SK-N-SH (cell line): ENCODE results near the gene C13orf42. TPM values are rescaled to one million over a fixed set of nuclear protein-coding genes. Genes with fewer than 3 reads are reported as not detected.

ENCODE experiments used
- CTCF ChIA-PET: fragments of 300-600, 350-600 bp; formaldehyde crosslinking; extraction: SDS; loops from one replicate; lab custom pipeline; 2021; lab: Yijun Ruan, JAX
- POLR2A ChIA-PET: fragments of 350-600 bp; sonication (Branson Sonifier 250); formaldehyde crosslinking; extraction: SDS; loops from one replicate; lab custom pipeline; 2020; ENCODE audit warnings: antibody characterized with exemption, inconsistent platforms; lab: Yijun Ruan, JAX
- DNase-seq: peaks from one replicate; pipeline ENCODE4 v3.0.0; 2012
- H2AFZ ChIP-seq: fragments of 200-600 bp; sonication (generic); 2 replicates; pipeline ENCODE4 v1.8.1; 2016; ENCODE audit warnings: antibody characterized with exemption, mild to moderate bottlenecking, low read depth
- H3F3A ChIP-seq: fragments of 200-600 bp; sonication (generic); replicated peaks from 2 replicates; pipeline ENCODE3; 2016; ENCODE audit warnings: antibody characterized with exemption, mild to moderate bottlenecking; ENCODE audit not compliant: insufficient read depth
- H3K27ac ChIP-seq, 2 experiments: fragments of 200-500 bp in 1 of 2; fragments of 200-600 bp in 1 of 2; sonication (Bioruptor generic) in 1 of 2; sonication (generic), shearing (Covaris generic) in 1 of 2; 2 replicates each; pipeline versions ENCODE4 v1.5.1 to v1.6.1; 2014 to 2016; ENCODE audit warnings: low read depth in 2 of 2, inconsistent platforms in 1 of 2, low read length in 1 of 2, mild to moderate bottlenecking in 1 of 2, mixed read lengths in 1 of 2
- H3K27me3 ChIP-seq: fragments of 200-600 bp; sonication (generic), shearing (Covaris generic); 2 replicates; pipeline ENCODE4 v1.6.1; 2016; ENCODE audit warnings: mixed run types; ENCODE audit not compliant: insufficient read depth
- H3K36me3 ChIP-seq, 2 experiments: fragments of 200-500 bp in 1 of 2; fragments of 200-600 bp in 1 of 2; sonication (Bioruptor generic) in 1 of 2; sonication (generic) in 1 of 2; replicated peaks in 1 of 2; 2 replicates each; pipeline versions ENCODE3 to v1.5.1; 2014 to 2016; ENCODE audit warnings: low read length in 1 of 2, mild to moderate bottlenecking in 1 of 2; ENCODE audit not compliant: insufficient read depth in 2 of 2, control insufficient read depth in 1 of 2
- H3K4me1 ChIP-seq, 2 experiments: fragments of 200-500 bp in 1 of 2; fragments of 200-600 bp in 1 of 2; sonication (Bioruptor generic) in 1 of 2; sonication (generic), shearing (Covaris generic) in 1 of 2; 2 replicates each; pipeline versions ENCODE4 v1.5.1 to v1.6.1; 2014 to 2016; ENCODE audit warnings: low read depth in 1 of 2, low read length in 1 of 2, mixed run types in 1 of 2; ENCODE audit not compliant: insufficient read depth in 2 of 2, control insufficient read depth in 1 of 2
- H3K4me2 ChIP-seq: fragments of 200-600 bp; sonication (generic), shearing (Covaris generic); 2 replicates; pipeline ENCODE4 v1.6.1; 2017; ENCODE audit warnings: mixed run types
- H3K4me3 ChIP-seq, 2 experiments: fragments of 200-500 bp in 1 of 2; fragments of 200-600 bp in 1 of 2; sonication (Bioruptor generic) in 1 of 2; sonication (generic), shearing (Covaris generic) in 1 of 2; 2 replicates each; pipeline versions ENCODE4 v1.5.1 to v1.8.1; 2014 to 2016; ENCODE audit warnings: low read depth in 2 of 2, inconsistent platforms in 1 of 2, low read length in 1 of 2, mild to moderate bottlenecking in 1 of 2, mixed read lengths in 1 of 2, moderate library complexity in 1 of 2
- H3K79me2 ChIP-seq: fragments of 200-600 bp; sonication (generic); 2 replicates; pipeline ENCODE4 v1.8.1; 2017; ENCODE audit warnings: mild to moderate bottlenecking; ENCODE audit not compliant: insufficient read depth
- H3K9ac ChIP-seq: fragments of 200-600 bp; sonication (generic); 2 replicates; pipeline ENCODE4 v1.6.1; 2017; ENCODE audit warnings: mixed run types
- H3K9me2 ChIP-seq: fragments of 200-600 bp; sonication (generic); 2 replicates; pipeline ENCODE4 v1.6.1; 2017; ENCODE audit warnings: mixed run types
- H3K9me3 ChIP-seq: fragments of 200-600 bp; sonication (generic); 2 replicates; pipeline ENCODE4 v1.6.1; 2017; ENCODE audit warnings: mixed run types, mild to moderate bottlenecking, moderate library complexity
- H4K20me1 ChIP-seq: fragments of 200-600 bp; sonication (generic); 2 replicates; pipeline ENCODE4 v1.6.1; 2017; ENCODE audit warnings: mild to moderate bottlenecking, mixed run types; ENCODE audit not compliant: insufficient read depth
- CHD2 ChIP-seq: fragments of 150-350 bp; IDR thresholded peaks from 2 replicates; pipeline ENCODE4 v1.6.1; 2018; ENCODE audit warnings: low read length; ENCODE audit not compliant: partially characterized antibody
- ELF1 ChIP-seq: IDR thresholded peaks from 2 replicates; pipeline ENCODE4 v1.4.0; 2012
- EP300 ChIP-seq, 2 experiments: IDR thresholded peaks; 2 replicates each; pipeline versions ENCODE4 v1.4.0 to v1.6.1; 2012; ENCODE audit warnings: borderline replicate concordance in 1 of 2, low read depth in 1 of 2, low read length in 1 of 2
- EZH2phosphoT487 ChIP-seq: fragments of 200-600 bp; sonication (generic); IDR thresholded peaks from 2 replicates; pipeline ENCODE4 v1.6.1; 2017; ENCODE audit warnings: low read depth, mixed run types, mild to moderate bottlenecking, antibody characterized with exemption, moderate library complexity, borderline replicate concordance
- FOSL2 ChIP-seq: IDR thresholded peaks from 2 replicates; pipeline ENCODE4 v1.4.0; 2012; ENCODE audit warnings: low read depth, mild to moderate bottlenecking, moderate library complexity, borderline replicate concordance
- GABPA ChIP-seq: IDR thresholded peaks from 2 replicates; pipeline ENCODE4 v1.4.0; 2012; ENCODE audit warnings: low read depth, mild to moderate bottlenecking
- GATA2 ChIP-seq: sonication (generic); formaldehyde crosslinking; IDR thresholded peaks from 2 replicates; pipeline ENCODE4 v1.5.0; 2020; ENCODE audit warnings: mild to moderate bottlenecking, missing genetic modification reagents
- NRF1 ChIP-seq: IDR thresholded peaks from 2 replicates; pipeline ENCODE4 v1.6.1; 2012; ENCODE audit warnings: low read depth, mild to moderate bottlenecking, low read length
- POLR2AphosphoS5 ChIP-seq: IDR thresholded peaks from 2 replicates; pipeline ENCODE4 v1.6.1; 2012; ENCODE audit warnings: low read depth, low read length
- RAD21 ChIP-seq: IDR thresholded peaks from 2 replicates; pipeline ENCODE4 v1.6.1; 2012; ENCODE audit warnings: mild to moderate bottlenecking, low read length
- RCOR1 ChIP-seq: fragments of 150-350 bp; IDR thresholded peaks from 2 replicates; pipeline ENCODE4 v1.6.1; 2017; ENCODE audit warnings: antibody characterized with exemption, low read length
- RFX5 ChIP-seq: IDR thresholded peaks from 2 replicates; pipeline ENCODE4 v1.6.1; 2012; ENCODE audit warnings: mild to moderate bottlenecking, improper control_type of control experiment, low read length
- SIN3A ChIP-seq: IDR thresholded peaks from 2 replicates; pipeline ENCODE4 v1.6.1; 2012; ENCODE audit warnings: low read depth, mild to moderate bottlenecking, low read length, moderate library complexity, borderline replicate concordance
- TCF12 ChIP-seq: IDR thresholded peaks from 2 replicates; pipeline ENCODE4 v1.4.0; 2012
- WGBS: methylation state at CpG from one replicate; pipeline ENCODE4 v1.1.6; 2017; ENCODE audit warnings: low lambda C conversion rate; 5-methylcytosine and 5-hydroxymethylcytosine counted together
- polyA plus RNA-seq, 3 experiments: library from polyadenylated mRNA; depleted of rRNA; stranded (reverse); fragments of >200 nt; gene quantifications; 2 replicates each; pipeline ENCODE4 v1.2.3, GENCODE V29; 2012
- TF ChIP-seq, protein P1 (sequence below): IDR thresholded peaks from 2 replicates; pipeline ENCODE4 v1.4.0; 2012; ENCODE audit warnings: low read depth, borderline replicate concordance
- TF ChIP-seq, protein P2 (sequence below): fragments of 150-350 bp; IDR thresholded peaks from 2 replicates; pipeline ENCODE4 v1.6.1; 2016; ENCODE audit warnings: mild to moderate bottlenecking, low read depth, low read length

Gene C13orf42
- polyA plus RNA-seq, 1 of the 3 experiments (the other 2 are of a cell fraction): not detected

DNA sequence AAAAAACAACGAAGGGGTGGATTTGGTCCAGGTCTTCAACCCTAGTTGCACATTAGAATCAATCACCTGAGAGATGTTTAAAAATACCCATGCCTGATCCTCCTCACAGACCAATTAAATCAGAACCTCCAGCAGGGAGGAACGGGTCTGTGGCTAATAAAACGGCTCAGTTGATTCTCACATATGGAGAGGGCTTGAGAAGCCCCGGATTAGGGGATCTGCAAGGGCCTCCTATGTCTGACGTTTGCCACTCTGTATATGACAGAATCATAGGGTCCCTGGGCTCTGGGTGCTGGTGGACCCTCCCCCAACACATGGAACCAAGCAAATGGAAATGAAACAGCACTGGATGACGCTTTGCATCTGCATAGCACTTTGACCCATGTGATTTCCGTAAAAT is 36.7 kb upstream of the C13orf42 start:
- H3K4me3 ChIP-seq: no peak overlapping the region
- no peaks in the 10 kb centered on the region for H3K79me2 ChIP-seq
- WGBS: 38% methylated on average over 5 of the region's 7 CpGs
- H3K9me2 ChIP-seq: no peaks in the 10 kb centered on the region
- no peak overlapping the region for H3K9ac ChIP-seq
- H3K36me3 ChIP-seq: no peaks in the 10 kb centered on the region
- H4K20me1 ChIP-seq: no peaks in the 10 kb centered on the region
- no peak for TF ChIP-seq CHD2
- no peak for TF ChIP-seq SIN3A
- TF ChIP-seq RFX5: no peak
- no peak for TF ChIP-seq NRF1
- TF ChIP-seq GATA2: no peak
- TF ChIP-seq RCOR1: no peak
- TF ChIP-seq ELF1: no peak
- no peak for TF ChIP-seq EZH2phosphoT487
- TF ChIP-seq, protein P1, sequence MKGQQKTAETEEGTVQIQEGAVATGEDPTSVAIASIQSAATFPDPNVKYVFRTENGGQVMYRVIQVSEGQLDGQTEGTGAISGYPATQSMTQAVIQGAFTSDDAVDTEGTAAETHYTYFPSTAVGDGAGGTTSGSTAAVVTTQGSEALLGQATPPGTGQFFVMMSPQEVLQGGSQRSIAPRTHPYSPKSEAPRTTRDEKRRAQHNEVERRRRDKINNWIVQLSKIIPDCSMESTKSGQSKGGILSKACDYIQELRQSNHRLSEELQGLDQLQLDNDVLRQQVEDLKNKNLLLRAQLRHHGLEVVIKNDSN: no peak
- no peak overlapping the region for H2AFZ ChIP-seq
- CTCF ChIA-PET: interaction anchor here (1.5 to 10.5 kb wide), 12 partner anchors 8 to 296 kb away, joined by 3 to 257 read pairs (median 10); no protein-coding TSS in a partner anchor
- H3K27me3 ChIP-seq: no peaks in the 10 kb centered on the region; the same call in none of the 2 replicates
- POLR2A ChIA-PET: interaction anchor here (0.8 kb wide), 1 partner anchor 140 kb away, joined by 3 read pairs; no protein-coding TSS in a partner anchor
- DNase-seq: no peak
- no peaks in the 10 kb centered on the region for H3F3A ChIP-seq
- no peak overlapping the region for H3K4me2 ChIP-seq
- no peaks in the 10 kb centered on the region for H3K9me3 ChIP-seq
- H3K27ac ChIP-seq: no peak overlapping the region
- H3K4me1 ChIP-seq: no peaks in the 10 kb centered on the region; a peak in 1 of 4 replicates

DNA sequence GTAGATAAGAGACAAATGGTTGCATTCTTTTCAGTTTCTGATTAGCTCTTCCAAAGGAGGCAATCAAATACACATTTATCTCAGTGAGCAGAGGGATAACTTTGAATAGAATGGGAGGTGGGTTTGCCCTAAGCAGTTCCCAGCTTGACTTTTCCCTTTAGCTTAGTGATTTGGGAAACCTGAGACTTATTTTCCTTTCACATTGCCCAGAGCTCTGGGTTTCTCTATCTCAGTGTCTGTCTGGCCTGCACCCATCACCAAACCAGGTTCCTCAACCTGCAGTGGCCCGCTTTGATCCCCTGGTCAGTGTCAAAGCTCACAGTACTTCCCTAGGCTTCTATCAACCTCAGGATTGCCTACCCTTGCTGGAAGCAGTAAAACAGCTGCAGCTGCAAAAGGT is 35.6 kb upstream of the C13orf42 start:
- no peak overlapping the region for H3K27ac ChIP-seq
- no peak for DNase-seq
- no peak overlapping the region for H2AFZ ChIP-seq
- no peaks in the 10 kb centered on the region for H3K36me3 ChIP-seq
- no peaks in the 10 kb centered on the region for H3F3A ChIP-seq
- no peaks in the 10 kb centered on the region for H3K9me2 ChIP-seq
- H3K9ac ChIP-seq: no peak overlapping the region
- H3K4me3 ChIP-seq: no peak overlapping the region
- H3K79me2 ChIP-seq: no peaks in the 10 kb centered on the region
- TF ChIP-seq POLR2AphosphoS5 (no peak), RCOR1 (no peak), GABPA (no peak), EP300 (IDR thresholded peaks at IDR 0.05; ENCODE audit: borderline replicate concordance in 1 of 2, low read depth in 1 of 2, low read length in 1 of 2) (no peak), RAD21 (no peak), TCF12 (no peak), FOSL2 (no peak)
- TF ChIP-seq, protein P2, sequence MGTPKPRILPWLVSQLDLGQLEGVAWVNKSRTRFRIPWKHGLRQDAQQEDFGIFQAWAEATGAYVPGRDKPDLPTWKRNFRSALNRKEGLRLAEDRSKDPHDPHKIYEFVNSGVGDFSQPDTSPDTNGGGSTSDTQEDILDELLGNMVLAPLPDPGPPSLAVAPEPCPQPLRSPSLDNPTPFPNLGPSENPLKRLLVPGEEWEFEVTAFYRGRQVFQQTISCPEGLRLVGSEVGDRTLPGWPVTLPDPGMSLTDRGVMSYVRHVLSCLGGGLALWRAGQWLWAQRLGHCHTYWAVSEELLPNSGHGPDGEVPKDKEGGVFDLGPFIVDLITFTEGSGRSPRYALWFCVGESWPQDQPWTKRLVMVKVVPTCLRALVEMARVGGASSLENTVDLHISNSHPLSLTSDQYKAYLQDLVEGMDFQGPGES: no peak
- no peaks in the 10 kb centered on the region; the same call in 1 of the 2 replicates for H3K27me3 ChIP-seq
- ChIA-PET POLR2A (no interaction called here), CTCF (interaction anchor here (0.5 to 4.0 kb wide), 4 partner anchors 11 to 982 kb away, joined by 3 to 30 read pairs (median 4); partner anchors contain the start of gene NEK5)
- H4K20me1 ChIP-seq: no peaks in the 10 kb centered on the region
- 67% methylated on average over 1 of the region's 1 CpG for WGBS
- no peak overlapping the region for H3K4me2 ChIP-seq
- no peaks in the 10 kb centered on the region; a peak in 1 of 4 replicates for H3K4me1 ChIP-seq
- H3K9me3 ChIP-seq: no peaks in the 10 kb centered on the region
